ENCODE results near the gene SH3PXD2A.
A peak's percentile ranks its signal among the peaks of the same experiment; 100 is the strongest.
"Not testable (repeated sequence)": the region's sequence is repeated elsewhere in the genome, so short reads cannot be mapped to it uniquely, and the experiment has no call there.

Gene SH3PXD2A

DNA sequence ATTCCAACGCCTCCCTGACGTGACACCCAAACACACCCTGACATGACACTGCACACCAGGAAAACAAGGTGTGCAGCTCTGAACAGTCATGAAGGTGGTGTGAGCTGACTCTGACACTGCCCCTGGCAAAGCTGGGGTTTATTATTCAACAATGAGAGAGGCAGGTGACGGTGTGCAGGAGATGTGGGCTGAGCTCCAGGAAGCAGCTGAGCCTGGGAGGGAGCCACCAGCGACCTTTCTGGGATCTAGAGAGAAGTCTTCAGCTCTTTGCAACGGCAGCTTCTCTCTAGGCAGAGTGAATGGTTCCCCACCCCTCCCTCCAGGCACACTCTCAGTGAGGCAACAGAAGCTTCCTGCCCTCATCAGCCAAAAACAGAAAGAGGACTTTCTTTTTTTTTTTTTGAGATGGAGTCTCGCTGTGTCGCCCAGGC, 65.6 kb downstream of the SH3PXD2A start:
- DNase-seq, result no peak

- DNase-seq, result no peak
Measured at GRCh38 chr10:103789161-103789560, 66.2 kb downstream of the SH3PXD2A start.

DNA sequence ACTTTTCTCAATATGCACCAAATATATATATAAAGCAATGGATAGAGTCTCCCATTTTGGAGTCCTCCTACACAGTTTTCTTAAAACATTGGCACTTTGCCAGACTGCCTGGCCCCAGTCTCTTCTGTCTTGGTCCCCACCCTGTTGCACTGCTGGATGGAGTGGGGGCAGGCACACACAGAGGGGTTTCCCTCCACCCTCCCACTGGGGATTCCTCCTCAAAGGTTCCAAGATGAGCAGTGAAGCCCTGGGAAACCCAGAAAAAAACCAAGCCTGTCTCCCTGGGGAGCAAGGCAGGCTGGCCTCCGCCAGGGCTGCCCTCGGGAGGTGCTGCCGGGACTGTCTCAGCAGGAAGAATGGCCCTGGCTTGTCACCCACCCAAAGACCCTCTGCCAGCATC, 68.0 kb downstream of the SH3PXD2A start:
- DNase-seq, result no peak

DNA sequence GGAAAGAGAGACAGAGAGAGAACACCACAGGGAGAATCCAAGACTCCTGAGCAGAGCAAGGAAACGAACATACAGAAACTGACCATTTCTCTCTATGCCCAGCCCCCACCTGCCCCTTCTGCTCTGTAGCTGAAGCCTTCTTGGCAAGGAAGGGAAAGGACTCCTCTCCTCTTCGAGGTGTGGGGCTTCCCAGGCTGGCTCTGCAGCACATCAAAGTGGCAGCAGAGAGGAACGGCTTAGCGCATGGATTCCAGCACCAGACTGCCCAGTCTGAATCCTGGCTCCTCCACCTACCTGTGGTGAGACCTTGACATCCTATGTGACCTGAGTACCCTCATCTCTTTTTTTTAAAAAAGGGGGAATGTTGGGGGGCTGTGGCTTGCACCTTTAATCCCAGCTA, 69.4 kb downstream of the SH3PXD2A start:
- no peak for DNase-seq

GRCh38 chr10:103784723-103785418, 70.5 kb downstream of the SH3PXD2A start:
- no peak for DNase-seq

GRCh38 chr10:103784089-103784488, 71.3 kb downstream of the SH3PXD2A start:
- no peak for DNase-seq

DNA sequence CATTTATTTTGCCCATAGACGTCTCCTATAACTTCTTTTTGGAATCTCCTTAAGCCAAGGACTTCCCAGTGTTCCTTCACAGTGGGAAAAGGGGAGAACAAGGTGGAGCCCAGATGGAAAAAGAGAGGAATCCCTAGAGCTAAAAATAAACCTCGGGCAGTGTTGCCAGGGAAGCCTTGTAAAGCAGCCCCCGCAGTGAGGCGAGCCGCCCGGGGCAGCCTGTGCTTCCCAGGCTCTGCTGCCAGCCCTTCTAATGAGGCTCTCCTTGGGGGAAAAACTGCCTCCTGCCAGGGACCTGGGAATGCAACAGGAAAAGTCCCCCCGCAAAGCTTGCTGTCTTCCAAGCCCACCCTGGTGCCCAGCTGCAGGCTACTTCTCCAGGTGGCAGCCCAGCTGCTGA, 71.7 kb downstream of the SH3PXD2A start:
- no peak for DNase-seq

GRCh38 chr10:103781329-103782061, 73.9 kb downstream of the SH3PXD2A start:
- no peak for DNase-seq

- no peak for DNase-seq
Measured at GRCh38 chr10:103780242-103781149, 74.9 kb downstream of the SH3PXD2A start.

GRCh38 chr10:103778358-103779139, 76.8 kb downstream of the SH3PXD2A start:
- no peak for DNase-seq

- DNase-seq, result no peak
Measured at GRCh38 chr10:103776878-103777591, 78.3 kb downstream of the SH3PXD2A start.

DNA sequence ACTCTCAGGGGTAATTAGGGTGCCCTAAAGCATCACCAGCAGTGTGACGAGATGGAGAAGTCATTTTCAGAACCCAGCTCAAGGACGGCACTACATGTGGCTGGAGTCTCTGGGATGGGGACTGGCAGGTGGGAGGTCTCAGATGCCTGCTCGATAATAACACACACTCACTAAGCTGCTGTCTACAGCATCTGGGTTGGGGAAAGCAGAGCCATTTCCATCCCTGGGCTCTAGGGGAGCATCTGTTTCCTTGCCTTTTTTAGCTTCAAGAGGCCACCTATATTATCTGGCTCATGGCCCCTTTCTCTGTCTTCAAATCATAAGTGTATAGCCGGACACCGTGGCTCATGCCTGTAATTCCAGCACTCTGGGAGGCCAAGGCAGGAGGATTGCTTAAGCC, 79.6 kb downstream of the SH3PXD2A start:
- no peak for DNase-seq

DNA sequence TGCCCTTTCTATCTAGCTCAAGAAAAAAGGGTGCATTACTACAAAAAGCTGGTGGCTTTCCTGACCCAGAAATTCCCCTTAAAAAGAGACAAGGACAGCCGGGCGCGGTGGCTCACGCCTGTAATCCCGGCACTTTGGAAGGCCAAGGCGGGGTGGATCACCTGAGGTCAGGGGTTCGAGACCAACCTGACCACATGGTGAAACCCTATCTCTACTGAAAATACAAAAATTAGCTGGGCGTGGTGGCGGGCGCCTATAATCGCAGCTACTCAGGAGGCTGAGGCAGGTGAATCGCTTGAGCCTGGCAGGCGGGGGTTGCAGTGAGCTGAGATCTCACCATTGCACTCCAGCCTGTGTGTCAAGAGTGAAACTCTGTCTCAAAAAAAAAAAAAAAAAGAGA, 82.5 kb downstream of the SH3PXD2A start:
- DNase-seq, result not testable (repeated sequence)

GRCh38 chr10:103772096-103772845, 83.1 kb downstream of the SH3PXD2A start:
- DNase-seq, result peak; percentile 44 to 56

- DNase-seq, result no peak
Measured at GRCh38 chr10:103770139-103770538, 85.2 kb downstream of the SH3PXD2A start.

- DNase-seq, result no peak
Measured at GRCh38 chr10:103769176-103769575, 86.2 kb downstream of the SH3PXD2A start.

DNA sequence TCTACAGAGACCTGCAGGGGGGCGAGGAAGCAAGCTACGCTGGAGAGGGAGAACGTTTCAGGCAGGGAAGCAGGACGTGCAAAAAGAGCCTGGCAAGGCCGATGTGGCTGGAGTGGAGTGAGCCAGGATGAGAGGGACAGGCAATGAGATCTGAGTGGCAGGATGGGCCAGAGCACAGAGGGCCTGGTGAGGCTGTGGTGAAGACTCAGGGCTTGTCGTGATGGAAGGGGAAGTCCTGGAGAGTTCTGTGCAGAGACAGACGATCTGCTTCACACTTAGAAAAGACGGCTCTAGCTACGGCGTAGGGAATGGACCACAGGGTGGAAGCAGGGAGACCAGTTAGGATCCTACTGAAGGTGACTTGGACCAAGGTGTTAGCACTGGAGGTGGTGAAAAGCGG, 87.0 kb downstream of the SH3PXD2A start:
- no peak for DNase-seq

DNA sequence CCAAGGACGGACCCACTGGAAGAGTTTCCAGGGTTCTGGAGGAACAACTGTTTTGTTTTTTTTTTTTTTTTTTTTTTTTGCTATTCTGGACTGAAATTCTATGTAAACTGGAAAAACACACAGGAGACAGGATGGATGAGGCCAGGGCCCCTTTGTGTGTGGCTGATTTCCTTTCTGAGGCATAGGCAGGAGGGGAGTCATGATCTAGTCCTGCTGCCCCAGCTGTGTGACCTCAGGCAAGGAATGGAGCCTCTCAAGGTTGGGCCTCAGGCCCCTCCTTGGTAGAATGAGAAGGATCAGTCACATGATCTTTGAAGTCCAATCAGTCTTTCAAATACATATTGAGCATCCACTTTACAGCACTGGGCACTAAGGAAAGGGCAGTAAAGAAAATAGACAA, 87.6 kb downstream of the SH3PXD2A start:
- no peak for DNase-seq

GRCh38 chr10:103766751-103767505, 88.4 kb downstream of the SH3PXD2A start:
- DNase-seq, result no peak

GRCh38 chr10:103765981-103766380, 89.4 kb downstream of the SH3PXD2A start:
- DNase-seq, result peak; percentile 65 to 66

Measured in stimulated activated CD4-positive, alpha-beta T cell treated with anti-CD3 and anti-CD28 coated beads, Interleukin-4, amount 100 ng/mL, for 4 hours (primary cell).